GM12891 (cell line): ENCODE measurements around the gene REXO4.
"Not testable (repeated sequence)": the region's sequence is repeated elsewhere in the genome, so short reads cannot be mapped to it uniquely, and the experiment has no call there.

Experiments used
- POLR2A ChIP-seq: IDR thresholded peaks from 2 replicates; pipeline ENCODE4 v1.6.1; 2011; ENCODE audit warnings: low read depth, low read length, control low read depth
- POLR2AphosphoS5 ChIP-seq: IDR thresholded peaks from 2 replicates; pipeline ENCODE4 v1.6.1; 2011; ENCODE audit warnings: low read depth, low read length, control low read depth

GRCh38 chr9:133451865-133452264, 34.1 kb upstream of the REXO4 start:
- TF ChIP-seq POLR2AphosphoS5, POLR2A: not testable (repeated sequence)
